GM23248 (cell line): Measurements from ENCODE around the gene SLC48A1.

Source experiments
- EZH2 ChIP-seq: fragments of 200-600 bp; sonication (generic); IDR thresholded peaks from 2 replicates; pipeline ENCODE4 v1.6.1; 2018; ENCODE audit warnings: antibody characterized with exemption, mild to moderate bottlenecking; ENCODE audit not compliant: insufficient read depth, poor library complexity, severe bottlenecking
- EZH2phosphoT487 ChIP-seq: fragments of 200-600 bp; sonication (generic); IDR thresholded peaks from 2 replicates; pipeline ENCODE4 v1.6.1; 2018; ENCODE audit warnings: antibody characterized with exemption, moderate library complexity, mild to moderate bottlenecking, low read depth; ENCODE audit not compliant: insufficient read depth

DNA sequence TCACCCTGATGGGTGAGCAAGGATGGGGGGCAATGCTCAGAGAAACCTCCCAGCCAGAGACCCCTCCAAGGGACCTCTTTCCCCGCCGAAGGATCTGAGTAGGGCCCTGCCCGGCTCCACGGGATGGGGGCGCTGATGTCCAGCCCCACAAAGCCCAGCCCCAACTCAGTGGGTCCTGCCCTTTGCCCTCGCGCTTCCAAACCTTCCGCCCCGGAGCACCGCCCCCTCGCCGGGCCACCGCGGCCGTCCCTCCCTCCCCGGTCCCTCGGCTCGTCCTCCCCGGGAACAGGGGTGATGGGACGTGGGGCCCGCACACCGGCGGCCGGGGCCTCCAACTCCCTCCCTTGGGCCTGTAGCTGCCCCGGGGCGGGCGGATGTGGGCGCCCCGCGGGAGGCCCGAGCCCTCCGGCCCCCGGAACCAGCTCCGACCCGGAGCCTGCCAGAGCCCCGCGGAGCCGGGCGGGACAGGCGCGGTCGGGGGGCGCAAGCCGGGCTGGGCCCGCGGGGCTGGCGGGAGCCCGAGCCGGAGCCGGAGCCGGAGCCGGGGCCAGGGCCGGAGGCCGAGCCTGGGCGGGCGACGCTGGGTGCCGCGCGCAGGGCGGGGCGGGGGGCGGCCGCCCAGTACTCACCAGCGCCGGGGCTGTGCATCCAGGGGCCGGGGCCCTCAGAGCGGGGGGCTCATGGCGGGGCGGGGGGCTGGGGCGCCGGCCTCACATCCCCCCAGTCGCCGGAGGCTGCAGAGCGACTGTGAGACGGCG lies 46.3 kb downstream of the SLC48A1 start:
- no peak for TF ChIP-seq EZH2
- no peak for TF ChIP-seq EZH2phosphoT487
